ENCODE results near the gene PSME2. TPM values are rescaled to one million over a fixed set of nuclear protein-coding genes. Genes with fewer than 3 reads are reported as not detected.
A peak's percentile ranks its signal among the peaks of the same experiment; 100 is the strongest.

PSME2 gene
- total RNA-seq, 2 donors from 2014 or later: 106 to 112 TPM

DNA sequence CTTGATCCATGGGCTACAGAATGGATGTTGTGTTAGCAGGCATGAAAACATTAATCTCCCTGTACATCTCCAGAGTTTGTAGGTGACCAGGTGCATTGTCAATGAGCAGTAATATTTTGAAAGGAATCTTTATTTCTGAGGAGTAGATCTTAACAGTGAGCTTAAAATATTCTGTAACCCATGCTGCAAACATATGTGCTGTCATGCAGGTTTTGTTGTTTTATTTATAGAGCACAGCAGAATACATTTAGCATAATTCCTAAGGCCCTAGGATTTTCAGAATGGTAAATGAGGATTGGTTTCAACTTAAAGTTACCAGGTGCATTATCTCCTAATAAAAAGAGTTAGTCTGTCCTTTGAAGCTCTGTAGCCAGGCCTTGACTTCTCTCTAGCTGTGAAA lies 19.5 kb downstream of the PSME2 start:
- no peaks in the 10 kb centered on the region for H3K9me3 ChIP-seq (ENCODE audit: control insufficient read depth, low read length)
- H3K36me3 ChIP-seq (ENCODE audit: control insufficient read depth, insufficient read depth, low read length): peaks cover 19% of the 10 kb centered on the region
- peaks cover 4% of the 10 kb centered on the region for H3K4me1 Mint-ChIP-seq
- H3K27ac ChIP-seq (ENCODE audit: low read depth, low read length): no peak overlapping the region
- H3K27me3 Mint-ChIP-seq (ENCODE audit: insufficient read depth): no peaks in the 10 kb centered on the region
- no peak for DNase-seq
- no peak overlapping the region for H3K4me3 Mint-ChIP-seq
- no peaks in the 10 kb centered on the region for H3K27me3 ChIP-seq (ENCODE audit: control insufficient read depth, insufficient read depth, low read length, poor library complexity, severe bottlenecking)
- H3K27ac Mint-ChIP-seq: no peak overlapping the region
- no peak overlapping the region for H3K9ac ChIP-seq (ENCODE audit: extremely low read depth, low read length, poor library complexity, severe bottlenecking)
- no peak for TF ChIP-seq CTCF (conservative IDR thresholded peaks at IDR 0.05)
- no peak overlapping the region for H3K4me3 ChIP-seq (ENCODE audit: low read length)
- H3K36me3 Mint-ChIP-seq (ENCODE audit: low read depth): peaks cover 17% of the 10 kb centered on the region
- H3K4me1 ChIP-seq (ENCODE audit: control insufficient read depth, insufficient read depth, low read length): no peaks in the 10 kb centered on the region
- no peaks in the 10 kb centered on the region for H3K9me3 Mint-ChIP-seq

DNA sequence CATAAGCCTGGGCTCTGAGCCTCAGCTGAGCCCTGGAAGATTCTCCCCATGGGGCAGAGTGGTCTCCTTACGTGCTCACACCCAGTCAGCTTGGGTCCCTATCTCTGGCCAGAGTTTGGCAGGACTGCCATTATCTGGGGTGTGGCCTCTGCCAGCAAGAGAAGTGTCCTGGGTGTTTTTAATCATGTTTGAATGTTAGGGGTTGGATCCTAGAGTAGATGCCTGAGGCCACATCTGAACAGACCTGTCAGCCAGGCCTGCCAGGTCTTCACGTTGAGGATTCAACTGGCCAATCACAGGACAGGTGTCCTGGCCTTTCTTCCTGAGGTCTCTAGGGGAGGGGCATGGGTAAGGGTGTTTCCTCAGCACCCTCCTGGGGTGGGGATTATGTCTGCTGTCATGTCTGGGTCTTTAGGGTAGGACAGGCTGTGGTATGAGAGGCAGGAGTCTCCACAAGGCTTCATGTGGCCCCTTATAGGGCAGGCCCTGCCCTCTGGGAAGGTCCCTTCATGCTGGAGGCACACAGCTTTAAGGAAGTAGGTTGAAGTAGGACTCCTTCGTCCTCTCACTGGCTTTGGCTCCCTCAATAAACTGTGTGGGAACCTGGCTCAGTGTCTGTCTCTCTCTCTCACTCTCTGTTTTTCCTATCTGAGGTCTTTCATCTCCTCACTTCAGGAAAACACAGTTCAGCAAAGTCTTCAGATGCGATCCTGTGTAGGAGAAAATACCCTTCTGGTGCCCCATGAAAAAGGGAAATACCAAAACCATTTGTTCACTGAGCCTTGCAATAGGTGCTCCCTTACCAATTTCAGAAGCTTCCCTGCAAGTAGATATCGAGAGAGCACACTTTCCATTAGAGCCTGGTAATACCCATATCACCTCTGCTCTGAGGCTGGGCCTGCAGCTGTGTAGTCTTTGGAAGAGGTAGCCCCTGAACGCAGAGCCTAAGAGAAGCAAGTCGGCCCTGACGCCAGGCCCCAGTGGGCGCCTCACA lies 22.7 kb downstream of the PSME2 start:
- H3K27me3 Mint-ChIP-seq (ENCODE audit: insufficient read depth): no peaks in the 10 kb centered on the region
- H3K9ac ChIP-seq (ENCODE audit: extremely low read depth, low read length, poor library complexity, severe bottlenecking): no peak overlapping the region
- WGBS, 2 experiments (ENCODE audit: insufficient coverage in 1 of 2, insufficient read length in 1 of 2): 90 to 92% methylated on average over 6 to 9 of the region's 9 CpGs
- H3K27ac Mint-ChIP-seq: peak overlapping the region; percentile 61
- no peaks in the 10 kb centered on the region for H3K4me1 ChIP-seq (ENCODE audit: control insufficient read depth, insufficient read depth, low read length)
- no peaks in the 10 kb centered on the region for H3K9me3 ChIP-seq (ENCODE audit: control insufficient read depth, low read length)
- DNase-seq: peak; percentile 62
- H3K36me3 ChIP-seq (ENCODE audit: control insufficient read depth, insufficient read depth, low read length): peaks cover 44% of the 10 kb centered on the region
- H3K27ac ChIP-seq (ENCODE audit: low read depth, low read length): no peak overlapping the region
- H3K4me3 ChIP-seq (ENCODE audit: low read length): no peak overlapping the region
- H3K27me3 ChIP-seq (ENCODE audit: control insufficient read depth, insufficient read depth, low read length, poor library complexity, severe bottlenecking): no peaks in the 10 kb centered on the region
- no peak for TF ChIP-seq CTCF (conservative IDR thresholded peaks at IDR 0.05)
- no peak overlapping the region for H3K4me3 Mint-ChIP-seq
- H3K36me3 Mint-ChIP-seq (ENCODE audit: low read depth): peaks cover 40% of the 10 kb centered on the region
- no peaks in the 10 kb centered on the region for H3K9me3 Mint-ChIP-seq
- peaks cover 4% of the 10 kb centered on the region for H3K4me1 Mint-ChIP-seq

DNA sequence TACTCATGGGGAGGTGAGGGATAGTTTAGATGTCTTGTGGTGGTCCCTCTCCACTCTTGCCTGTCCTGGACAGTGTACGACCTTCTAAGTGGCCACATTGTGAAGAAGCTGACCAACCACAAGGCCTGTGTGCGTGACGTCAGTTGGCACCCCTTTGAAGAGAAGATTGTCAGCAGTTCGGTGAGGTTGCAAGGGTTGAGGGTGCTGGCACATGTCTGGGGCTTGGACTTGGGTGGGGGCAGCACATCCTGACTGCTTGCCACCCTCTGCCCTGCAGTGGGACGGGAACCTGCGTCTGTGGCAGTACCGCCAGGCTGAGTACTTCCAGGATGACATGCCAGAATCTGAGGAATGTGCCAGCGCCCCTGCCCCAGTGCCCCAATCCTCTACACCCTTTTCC lies 23.5 kb downstream of the PSME2 start:
- H3K27ac ChIP-seq (ENCODE audit: low read depth, low read length): no peak overlapping the region
- no peak overlapping the region for H3K4me3 Mint-ChIP-seq
- no peak for DNase-seq
- H3K9me3 ChIP-seq (ENCODE audit: control insufficient read depth, low read length): no peaks in the 10 kb centered on the region
- no peaks in the 10 kb centered on the region for H3K27me3 Mint-ChIP-seq (ENCODE audit: insufficient read depth)
- H3K27me3 ChIP-seq (ENCODE audit: control insufficient read depth, insufficient read depth, low read length, poor library complexity, severe bottlenecking): no peaks in the 10 kb centered on the region
- H3K27ac Mint-ChIP-seq: peak overlapping the region; percentile 39
- no peak for TF ChIP-seq CTCF (conservative IDR thresholded peaks at IDR 0.05)
- no peaks in the 10 kb centered on the region for H3K4me1 ChIP-seq (ENCODE audit: control insufficient read depth, insufficient read depth, low read length)
- H3K36me3 ChIP-seq (ENCODE audit: control insufficient read depth, insufficient read depth, low read length): peaks cover 53% of the 10 kb centered on the region
- no peak overlapping the region for H3K4me3 ChIP-seq (ENCODE audit: low read length)
- H3K36me3 Mint-ChIP-seq (ENCODE audit: low read depth): peaks cover 49% of the 10 kb centered on the region
- peaks cover 4% of the 10 kb centered on the region for H3K4me1 Mint-ChIP-seq
- WGBS, 2 experiments (ENCODE audit: insufficient coverage in 1 of 2, insufficient read length in 1 of 2): 94 to 98% methylated on average over 7 to 8 of the region's 8 CpGs
- H3K9me3 Mint-ChIP-seq: no peaks in the 10 kb centered on the region
- H3K9ac ChIP-seq (ENCODE audit: extremely low read depth, low read length, poor library complexity, severe bottlenecking): no peak overlapping the region
